SJSA1 (cell line): ENCODE measurements around the gene KDM2B. TPM values are rescaled to one million over a fixed set of nuclear protein-coding genes. Genes with fewer than 3 reads are reported as not detected.

Experiments
- DNase-seq, 2 experiments: peaks; one replicate each; pipeline ENCODE4 v3.0.0-alpha.2; 2015 to 2020; ENCODE audit warnings: low spot score in 2 of 2, low read depth in 1 of 2
- H3K27ac ChIP-seq: fragments of 250-450 bp; sonication (Bioruptor Pico); 2 replicates; pipeline ENCODE4 v1.5.1; 2020; ENCODE audit warnings: mild to moderate bottlenecking, moderate library complexity
- H3K27me3 ChIP-seq: fragments of 250-450 bp; sonication (Bioruptor Pico); replicated peaks from 2 replicates; pipeline ENCODE4 v1.5.1; 2020; ENCODE audit warnings: mild to moderate bottlenecking, moderate library complexity
- H3K36me3 ChIP-seq: fragments of 250-450 bp; sonication (Bioruptor Pico); 2 replicates; pipeline ENCODE4 v1.5.1; 2020; ENCODE audit warnings: mild to moderate bottlenecking
- H3K4me1 ChIP-seq: fragments of 250-450 bp; sonication (Bioruptor Pico); replicated peaks from 2 replicates; pipeline ENCODE4 v1.6.1; 2021; ENCODE audit warnings: mild to moderate bottlenecking
- H3K4me3 ChIP-seq: fragments of 250-450 bp; sonication (Bioruptor Pico); 2 replicates; pipeline ENCODE4 v1.5.1; 2020; ENCODE audit warnings: mild to moderate bottlenecking
- H3K9me3 ChIP-seq: fragments of 250-450 bp; sonication (Bioruptor Pico); replicated peaks from 2 replicates; pipeline ENCODE4 v1.5.1; 2020; ENCODE audit warnings: mild to moderate bottlenecking
- total RNA-seq: library from RNA; depleted of rRNA; stranded (reverse); fragments of >200 nt; shearing (Covaris generic); gene quantifications from 2 replicates; pipeline ENCODE4 v1.2.3, GENCODE V29; 2014

The KDM2B gene
- total RNA-seq, 1 experiment from 2014 or later, result 22.0 TPM

GRCh38 chr12:121561009-121561395 lies 19.8 kb downstream of the KDM2B start:
- no peak overlapping the region for H3K4me3 ChIP-seq
- H3K27me3 ChIP-seq, result no peaks in the 10 kb centered on the region
- no peak overlapping the region for H3K27ac ChIP-seq
- DNase-seq, result no peak
- no peaks in the 10 kb centered on the region for H3K9me3 ChIP-seq
- H3K36me3 ChIP-seq, result peaks cover 3% of the 10 kb centered on the region; the same call in 1 of the 2 replicates
- H3K4me1 ChIP-seq, result no peaks in the 10 kb centered on the region

GRCh38 chr12:121560392-121561008 lies 20.3 kb downstream of the KDM2B start:
- H3K36me3 ChIP-seq, result peaks cover 3% of the 10 kb centered on the region; the same call in 1 of the 2 replicates
- H3K9me3 ChIP-seq, result no peaks in the 10 kb centered on the region
- H3K27ac ChIP-seq, result no peak overlapping the region
- DNase-seq, result no peak
- H3K4me1 ChIP-seq, result no peaks in the 10 kb centered on the region
- no peaks in the 10 kb centered on the region for H3K27me3 ChIP-seq
- no peak overlapping the region for H3K4me3 ChIP-seq

GRCh38 chr12:121558956-121559355 lies 21.9 kb downstream of the KDM2B start:
- no peak for DNase-seq
- Histone ChIP-seq H3K27me3 (no peaks in the 10 kb centered on the region), H3K4me3 (no peak overlapping the region), H3K9me3 (no peaks in the 10 kb centered on the region), H3K4me1 (no peaks in the 10 kb centered on the region), H3K36me3 (peaks cover 3% of the 10 kb centered on the region; the same call in 1 of the 2 replicates), H3K27ac (no peak overlapping the region)

- no peaks in the 10 kb centered on the region for H3K9me3 ChIP-seq
- H3K36me3 ChIP-seq, result peaks cover 18% of the 10 kb centered on the region
- H3K4me3 ChIP-seq, result no peak overlapping the region
- no peak for DNase-seq
- no peaks in the 10 kb centered on the region for H3K4me1 ChIP-seq
- H3K27me3 ChIP-seq, result no peaks in the 10 kb centered on the region
- H3K27ac ChIP-seq, result no peak overlapping the region
Measured at GRCh38 chr12:121550974-121551634, 29.7 kb downstream of the KDM2B start.

- H3K9me3 ChIP-seq, result no peaks in the 10 kb centered on the region
- DNase-seq, result no peak
Measured at GRCh38 chr12:121549075-121549474, 31.7 kb downstream of the KDM2B start.

GRCh38 chr12:121545480-121545879 lies 35.3 kb downstream of the KDM2B start:
- Histone ChIP-seq H3K9me3 (no peaks in the 10 kb centered on the region), H3K36me3 (peaks cover 13% of the 10 kb centered on the region), H3K27ac (no peak overlapping the region), H3K4me3 (no peak overlapping the region), H3K27me3 (no peaks in the 10 kb centered on the region), H3K4me1 (no peaks in the 10 kb centered on the region)
- DNase-seq, result no peak

More at GRCh38 chr12:121549075-121549474, 31.7 kb downstream of the KDM2B start:
- H3K4me1 ChIP-seq, result no peaks in the 10 kb centered on the region
- H3K36me3 ChIP-seq, result peaks cover 18% of the 10 kb centered on the region
- no peaks in the 10 kb centered on the region for H3K27me3 ChIP-seq
- no peak overlapping the region for H3K4me3 ChIP-seq
- H3K27ac ChIP-seq, result no peak overlapping the region

- Histone ChIP-seq H3K4me1 (no peaks in the 10 kb centered on the region), H3K9me3 (no peaks in the 10 kb centered on the region), H3K36me3 (peaks cover 5% of the 10 kb centered on the region), H3K27me3 (no peaks in the 10 kb centered on the region), H3K4me3 (no peak overlapping the region), H3K27ac (no peak overlapping the region)
- DNase-seq, result no peak
Measured at GRCh38 chr12:121543786-121544185, 37.0 kb downstream of the KDM2B start.

- DNase-seq, result no peak
- Histone ChIP-seq H3K4me1 (peaks cover 21% of the 10 kb centered on the region), H3K4me3 (no peak overlapping the region), H3K27ac (no peak overlapping the region), H3K9me3 (no peaks in the 10 kb centered on the region), H3K27me3 (no peaks in the 10 kb centered on the region), H3K36me3 (no peaks in the 10 kb centered on the region)
Measured at GRCh38 chr12:121539908-121540307, 40.9 kb downstream of the KDM2B start.

GRCh38 chr12:121538699-121539061 lies 42.1 kb downstream of the KDM2B start:
- peaks cover 21% of the 10 kb centered on the region for H3K4me1 ChIP-seq
- no peaks in the 10 kb centered on the region for H3K9me3 ChIP-seq
- H3K27me3 ChIP-seq, result no peaks in the 10 kb centered on the region
- no peak overlapping the region for H3K4me3 ChIP-seq
- no peaks in the 10 kb centered on the region for H3K36me3 ChIP-seq
- H3K27ac ChIP-seq, result no peak overlapping the region
- no peak for DNase-seq

- Histone ChIP-seq H3K27me3 (no peaks in the 10 kb centered on the region), H3K36me3 (no peaks in the 10 kb centered on the region), H3K4me3 (peak overlapping the region; percentile 47), H3K9me3 (no peaks in the 10 kb centered on the region), H3K4me1 (peaks cover 21% of the 10 kb centered on the region), H3K27ac (no peak overlapping the region)
- DNase-seq, result no peak
Measured at GRCh38 chr12:121537814-121538698, 42.8 kb downstream of the KDM2B start.

- Histone ChIP-seq H3K36me3 (no peaks in the 10 kb centered on the region), H3K4me1 (peaks cover 21% of the 10 kb centered on the region), H3K9me3 (no peaks in the 10 kb centered on the region), H3K4me3 (peak overlapping the region; percentile 47), H3K27me3 (no peaks in the 10 kb centered on the region), H3K27ac (no peak overlapping the region)
- DNase-seq, result peak; percentile 28 to 51
Measured at GRCh38 chr12:121536899-121537813, 43.7 kb downstream of the KDM2B start.

GRCh38 chr12:121536054-121536898 lies 44.5 kb downstream of the KDM2B start:
- Histone ChIP-seq H3K4me1 (peaks cover 21% of the 10 kb centered on the region), H3K27ac (no peak overlapping the region), H3K9me3 (no peaks in the 10 kb centered on the region), H3K36me3 (peaks cover 4% of the 10 kb centered on the region), H3K4me3 (no peak overlapping the region), H3K27me3 (no peaks in the 10 kb centered on the region)
- DNase-seq, result no peak
